Aorta (tissue), 5 donors: ENCODE measurements around the gene PARD6G. TPM values are rescaled to one million over a fixed set of nuclear protein-coding genes. Genes with fewer than 3 reads are reported as not detected.
"Not testable (repeated sequence)": the region's sequence is repeated elsewhere in the genome, so short reads cannot be mapped to it uniquely, and the experiment has no call there.

Experiments
- ATAC-seq: fragments of 200-7000 bp; cut with Tn5 transposase; one replicate; pipeline ENCODE4 v1.9.1; 2022; ENCODE audit warnings: moderate library complexity; ENCODE audit not compliant: low FRiP score
- DNase-seq, 2 donors: peaks; one replicate each; pipeline ENCODE4 v3.0.0-alpha.2; 2020
- H3K27ac ChIP-seq, 2 donors: one replicate each; pipeline ENCODE4 v1.5.1; 2013; ENCODE audit warnings: low read length in 2 of 2, mild to moderate bottlenecking in 2 of 2, moderate library complexity in 2 of 2, control low read depth in 1 of 2, inconsistent platforms in 1 of 2, low read depth in 1 of 2
- H3K27me3 ChIP-seq, 2 donors: one replicate each; pipeline ENCODE4 v1.6.1; 2013; ENCODE audit warnings: control low read depth in 1 of 2, low read length in 1 of 2, mild to moderate bottlenecking in 1 of 2, moderate library complexity in 1 of 2; ENCODE audit not compliant: insufficient read depth in 2 of 2, control insufficient read depth in 1 of 2
- H3K36me3 ChIP-seq, 2 donors: one replicate each; pipeline ENCODE4 v1.6.1; 2013; ENCODE audit warnings: control low read depth in 1 of 2, low read length in 1 of 2, mild to moderate bottlenecking in 1 of 2; ENCODE audit not compliant: insufficient read depth in 2 of 2, control insufficient read depth in 1 of 2
- H3K4me1 ChIP-seq, 2 donors: one replicate each; pipeline ENCODE4 v1.6.1; 2013; ENCODE audit warnings: low read length in 2 of 2, control low read depth in 1 of 2, mild to moderate bottlenecking in 1 of 2, moderate library complexity in 1 of 2; ENCODE audit not compliant: insufficient read depth in 2 of 2, control insufficient read depth in 1 of 2
- H3K4me3 ChIP-seq, 2 donors: one replicate each; pipeline ENCODE4 v1.5.1; 2013; ENCODE audit warnings: low read length in 2 of 2, control low read depth in 1 of 2, mild to moderate bottlenecking in 1 of 2
- H3K9me3 ChIP-seq: one replicate; pipeline ENCODE4 v1.6.1; 2013; ENCODE audit warnings: mild to moderate bottlenecking, low read length; ENCODE audit not compliant: control insufficient read depth
- WGBS, 2 donors: extraction: QIAGEN DNeasy Blood & Tissue Kit; methylation state at CpG; one replicate each; pipeline ENCODE4 v1.1.7; 2013; 5-methylcytosine and 5-hydroxymethylcytosine counted together
- intact Hi-C, 2 donors: fragments of 100-400 bp; cut with DNase I; formaldehyde crosslinking; loops; one replicate each; pipeline versions ENCODE4 v1.14.2 to v1.15.0; 2022
- polyA plus RNA-seq, 2 donors: library from polyadenylated mRNA; stranded (reverse); fragments of 200-250 nt; gene quantifications; one replicate each; pipeline ENCODE4 v1.2.3, GENCODE V29; 2013
- total RNA-seq, 2 donors: library from RNA; stranded (reverse); fragmentation: NEBNext Ultra II Directional; extraction: Animal tissue kit (Norgen Biotek cat#: 25700); gene quantifications; one replicate each; pipeline ENCODE4 v1.2.1, GENCODE V29; 2021
- donor health status: healthy with polysubstance abuse.
- donor health status: Bipolar disorder and iron deficiency.
- donor health status: DM: no; HTN: no; CAD: no.
- donor health status: DM: no; HTN: no; CAD: no.
- donor health status: DM: yes; HTN: yes; CAD: no.

The PARD6G gene
- total and polyA plus RNA-seq, 4 donors: 0.38 to 4.1 (median 2.8) TPM

DNA sequence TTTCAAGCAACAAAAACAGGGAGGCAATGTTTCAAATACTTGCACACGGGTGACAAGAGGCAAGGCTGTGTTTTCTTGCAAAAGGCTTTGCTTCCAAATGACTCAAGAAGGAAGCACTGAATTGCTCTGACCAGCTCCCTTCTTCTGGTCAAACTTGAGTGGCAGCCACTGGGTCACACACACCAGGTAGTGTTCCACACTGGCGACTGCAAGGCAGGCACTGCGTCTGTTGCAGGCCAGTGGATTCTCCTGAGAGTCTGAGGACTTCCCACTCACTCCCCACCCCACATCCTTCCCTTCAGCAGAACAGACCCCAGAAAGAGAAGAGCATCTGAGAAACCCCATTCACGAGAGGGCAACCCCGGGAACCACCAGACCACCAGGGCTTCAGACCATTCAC, 19.8 kb downstream of the PARD6G start:
- no peaks in the 10 kb centered on the region for H3K27me3 ChIP-seq
- H3K36me3 ChIP-seq: no peaks in the 10 kb centered on the region
- H3K4me1 ChIP-seq: no peaks in the 10 kb centered on the region
- no peak overlapping the region for H3K4me3 ChIP-seq
- intact Hi-C loops: no loop called here
- 91 to 93% methylated on average over 5 of the region's 5 CpGs for WGBS, 2 donors
- H3K27ac ChIP-seq: no peak overlapping the region
- no peaks in the 10 kb centered on the region for H3K9me3 ChIP-seq
- ATAC-seq (no peak), DNase-seq (no peak)

DNA sequence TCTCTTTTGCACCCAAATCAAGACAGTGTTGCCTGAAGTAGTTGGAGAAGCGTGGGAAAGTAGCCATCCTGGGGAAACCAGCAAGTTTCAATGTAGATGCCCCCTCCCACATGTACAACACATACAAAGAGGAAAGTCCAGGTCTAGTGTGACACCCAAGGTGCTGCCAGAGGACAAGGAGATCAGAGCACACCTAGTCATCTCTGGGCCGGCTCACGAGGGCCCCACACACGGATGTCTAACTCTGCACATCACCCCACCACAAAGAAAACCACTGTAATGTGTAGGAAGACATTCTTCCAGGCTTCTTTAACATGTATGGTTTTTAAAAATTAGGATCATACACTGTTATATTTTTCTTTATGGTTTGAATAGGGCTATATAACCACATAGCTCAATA, 21.6 kb downstream of the PARD6G start:
- intact Hi-C loops: no loop called here

DNA sequence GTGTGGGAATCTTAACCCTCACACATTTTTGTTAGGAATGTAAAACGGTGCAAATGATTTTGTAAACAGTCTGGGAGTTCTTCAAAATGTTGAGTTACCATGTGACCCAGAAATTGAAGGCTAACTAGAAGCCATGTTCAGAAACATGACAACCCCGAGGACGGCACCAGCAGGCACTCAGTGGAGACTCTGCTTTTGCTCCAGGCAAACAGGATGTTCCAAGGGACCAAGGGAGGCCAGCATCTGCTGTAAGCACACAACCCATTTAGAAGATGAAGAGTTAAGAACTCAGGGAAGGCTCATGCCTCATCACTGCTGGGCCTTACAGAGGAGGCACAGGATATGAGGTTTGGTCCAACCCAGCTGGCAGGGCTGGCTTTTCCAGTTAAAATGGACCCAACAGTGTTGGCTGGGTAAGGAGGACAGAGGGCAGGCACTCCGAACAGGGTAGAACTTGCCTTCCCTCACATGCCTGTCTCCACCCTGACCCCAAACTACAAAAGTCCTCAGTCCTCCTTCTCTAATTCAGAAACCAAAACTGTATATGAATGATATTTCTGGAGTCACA, 23.6 kb downstream of the PARD6G start:
- H3K4me3 ChIP-seq: no peak overlapping the region
- intact Hi-C loops: no loop called here
- 71% methylated on average over 4 of the region's 4 CpGs for WGBS, 2 donors
- H3K27ac ChIP-seq: no peak overlapping the region
- no peak for DNase-seq
- H3K4me1 ChIP-seq: no peaks in the 10 kb centered on the region
- no peaks in the 10 kb centered on the region for H3K36me3 ChIP-seq
- no peaks in the 10 kb centered on the region for H3K27me3 ChIP-seq
- ATAC-seq: peak; percentile 26
- no peaks in the 10 kb centered on the region for H3K9me3 ChIP-seq

More for the DNA sequence above, 21.6 kb downstream of the PARD6G start:
- Histone ChIP-seq H3K9me3 (no peaks in the 10 kb centered on the region), H3K27me3 (no peaks in the 10 kb centered on the region), H3K4me3 (no peak overlapping the region), H3K4me1 (no peaks in the 10 kb centered on the region), H3K27ac (no peak overlapping the region), H3K36me3 (no peaks in the 10 kb centered on the region)
- ATAC-seq: no peak
- 62 to 79% methylated on average over 4 of the region's 4 CpGs for WGBS, 2 donors
- no peak for DNase-seq

DNA sequence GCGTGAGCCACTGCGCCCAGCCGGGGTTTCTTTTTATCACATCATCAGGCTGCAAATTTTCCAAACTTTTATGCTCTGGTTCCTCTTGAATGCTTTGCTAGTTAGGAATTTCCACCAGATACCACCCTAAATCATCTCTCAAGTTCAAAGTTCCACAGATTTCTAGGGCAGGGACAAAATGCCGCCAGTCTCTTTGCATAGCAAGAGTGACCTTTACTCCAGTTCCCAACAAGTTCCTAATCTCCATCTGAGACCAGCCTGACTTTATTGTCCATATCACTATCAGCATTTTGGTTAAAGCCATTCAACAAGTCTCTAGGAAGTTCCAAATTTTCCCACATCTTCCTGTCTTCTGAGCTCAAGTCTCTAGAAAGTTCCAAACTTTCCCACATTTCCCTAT, 27.8 kb downstream of the PARD6G start:
- H3K27ac ChIP-seq, ATAC-seq, H3K36me3 ChIP-seq, H3K27me3 ChIP-seq, H3K4me3 ChIP-seq, DNase-seq, H3K9me3 ChIP-seq, intact Hi-C loops, H3K4me1 ChIP-seq: not testable (repeated sequence)
- WGBS, 2 donors: 93 to 94% methylated on average over 4 of the region's 4 CpGs

DNA sequence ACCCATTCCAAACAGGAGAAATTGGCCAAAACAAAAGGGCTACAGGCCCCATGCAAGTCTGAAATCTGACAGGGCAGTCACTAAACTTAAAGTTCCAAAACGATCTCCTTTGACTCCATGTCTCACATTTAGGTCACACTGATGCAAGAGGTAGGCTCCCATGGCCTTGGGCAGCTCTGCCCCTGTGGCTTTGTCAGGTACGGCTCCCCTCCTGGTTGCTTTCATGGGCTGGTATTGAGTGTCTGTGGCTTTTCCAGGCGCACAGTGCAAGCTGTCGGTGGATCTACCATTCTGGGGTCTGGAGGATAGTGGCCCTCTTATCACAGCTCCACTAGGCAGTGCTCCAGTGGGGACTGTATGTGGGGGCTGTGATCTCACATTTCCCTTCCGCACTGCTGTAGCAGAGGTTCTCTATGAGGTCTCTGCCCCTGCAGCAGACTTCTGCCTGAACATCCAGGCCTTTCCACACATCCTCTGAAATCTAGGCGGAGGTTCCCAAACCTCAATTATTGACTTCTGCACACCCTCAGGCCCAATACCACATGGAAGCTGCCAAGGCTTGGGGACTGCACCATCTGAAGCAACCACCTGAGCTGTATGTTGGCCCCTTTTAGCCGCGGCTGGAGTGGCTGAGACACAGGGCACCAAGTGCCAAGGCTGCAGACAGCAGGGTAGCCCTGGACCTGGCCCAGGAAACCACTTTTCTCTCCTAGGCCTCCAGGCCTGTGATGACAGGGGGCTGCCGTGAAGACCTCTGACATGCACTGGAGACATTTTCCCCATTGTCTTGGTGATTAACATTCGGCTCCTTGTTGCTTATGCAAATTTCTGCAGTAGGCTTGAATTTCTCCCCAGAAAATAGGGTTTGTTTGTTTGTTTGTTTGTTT, 28.7 kb downstream of the PARD6G start:
- Histone ChIP-seq H3K27me3 (no peaks in the 10 kb centered on the region), H3K27ac (no peak overlapping the region), H3K4me1 (no peaks in the 10 kb centered on the region), H3K9me3 (no peaks in the 10 kb centered on the region), H3K36me3 (no peaks in the 10 kb centered on the region), H3K4me3 (no peak overlapping the region)
- 96 to 97% methylated on average over 10 of the region's 10 CpGs for WGBS, 2 donors
- intact Hi-C loops: no loop called here
- no peak for DNase-seq
- ATAC-seq: no peak

DNA sequence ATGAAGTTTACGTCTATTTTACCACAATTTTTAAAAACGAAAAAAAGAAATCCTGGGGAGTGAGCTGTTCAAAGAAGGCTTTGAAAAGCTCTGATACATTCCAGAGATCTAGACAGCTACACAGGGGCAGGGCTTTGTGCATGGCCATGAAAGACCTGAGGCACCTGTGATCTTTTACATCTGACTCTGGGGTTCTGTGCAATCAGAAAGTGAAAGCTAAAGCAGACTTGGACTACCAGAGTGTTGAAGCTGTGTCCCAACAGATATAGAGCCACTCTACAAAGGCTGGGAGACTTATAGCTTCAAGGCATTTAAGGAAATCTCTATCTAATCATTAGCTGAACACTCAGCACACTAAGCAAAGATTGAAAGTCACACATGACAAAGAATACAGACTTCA, 34.1 kb downstream of the PARD6G start:
- intact Hi-C loops: no loop called here
- no peaks in the 10 kb centered on the region for H3K36me3 ChIP-seq
- DNase-seq (no peak), ATAC-seq (no peak)
- WGBS, 2 donors: 84 to 90% methylated on average over 2 of the region's 2 CpGs
- no peak overlapping the region for H3K4me3 ChIP-seq
- H3K4me1 ChIP-seq: no peaks in the 10 kb centered on the region
- no peaks in the 10 kb centered on the region for H3K27me3 ChIP-seq
- H3K9me3 ChIP-seq: no peaks in the 10 kb centered on the region
- H3K27ac ChIP-seq: no peak overlapping the region

DNA sequence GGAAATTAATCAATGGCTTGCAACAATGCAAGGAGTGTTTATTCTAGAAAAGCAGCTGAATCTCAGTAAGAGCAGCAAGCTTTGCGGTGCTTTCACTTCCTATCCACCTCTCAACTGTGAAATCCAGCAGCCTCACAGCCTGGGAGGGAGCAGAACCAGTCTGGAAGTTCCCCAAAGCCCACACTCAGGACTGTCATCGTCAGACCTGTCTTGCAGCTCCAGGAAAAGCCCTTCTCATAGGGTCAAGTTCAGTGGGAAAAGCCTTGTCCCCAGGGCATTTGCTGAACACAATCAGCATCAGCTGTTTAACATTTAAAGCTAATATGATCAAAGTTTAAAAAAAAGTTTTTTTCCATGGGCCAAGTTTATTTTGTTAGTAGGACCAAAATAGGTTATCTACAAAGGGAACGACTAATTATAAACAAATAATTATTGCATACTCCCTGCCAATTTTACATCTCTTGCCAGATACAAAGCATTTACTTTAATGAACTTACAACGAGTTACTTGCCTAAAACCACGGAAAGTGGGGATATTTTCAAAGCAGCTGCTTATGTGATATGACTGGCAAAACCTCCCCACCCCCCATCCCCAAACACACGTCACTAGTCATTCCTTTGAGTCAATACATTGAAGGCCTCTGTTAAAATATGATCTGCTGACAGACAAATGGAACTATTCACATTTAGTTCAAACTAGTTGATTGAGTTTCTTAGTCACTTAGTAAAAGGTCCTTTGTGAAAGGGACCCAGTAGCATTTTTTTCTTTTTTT, 36.8 kb downstream of the PARD6G start:
- no peaks in the 10 kb centered on the region for H3K9me3 ChIP-seq
- WGBS, 2 donors: 50 to 55% methylated on average over 6 of the region's 6 CpGs
- H3K27ac ChIP-seq: no peak overlapping the region
- ATAC-seq (no peak), DNase-seq (no peak)
- no peak overlapping the region for H3K4me3 ChIP-seq
- H3K4me1 ChIP-seq: no peaks in the 10 kb centered on the region
- intact Hi-C loops: no loop called here
- no peaks in the 10 kb centered on the region for H3K27me3 ChIP-seq
- H3K36me3 ChIP-seq: no peaks in the 10 kb centered on the region

DNA sequence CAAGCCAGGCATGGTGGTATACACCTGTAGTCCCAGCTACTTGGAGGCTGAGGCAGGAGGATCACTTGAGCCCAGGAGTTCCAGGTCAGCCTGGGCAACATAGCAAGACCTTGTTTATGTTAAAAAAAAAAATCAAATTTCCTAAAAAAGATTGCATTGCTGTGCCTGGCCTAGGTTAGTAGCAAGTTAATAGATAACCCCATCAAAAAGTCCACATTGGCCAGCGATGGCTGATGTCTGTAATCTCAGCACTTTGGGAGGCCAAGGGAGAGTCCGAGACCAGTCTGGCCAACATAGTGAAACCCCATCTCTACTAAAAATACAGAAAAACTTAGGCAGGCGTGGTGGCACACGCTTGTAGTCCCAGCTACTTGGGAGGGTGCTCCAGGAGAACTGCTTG, 38.7 kb downstream of the PARD6G start:
- ATAC-seq (no peak), DNase-seq (no peak)
- no peaks in the 10 kb centered on the region for H3K36me3 ChIP-seq
- WGBS, 2 donors: 96% methylated on average over 4 of the region's 4 CpGs
- no peak overlapping the region for H3K4me3 ChIP-seq
- no peak overlapping the region for H3K27ac ChIP-seq
- no peaks in the 10 kb centered on the region for H3K4me1 ChIP-seq
- no peaks in the 10 kb centered on the region for H3K9me3 ChIP-seq
- intact Hi-C loops: no loop called here
- H3K27me3 ChIP-seq: no peaks in the 10 kb centered on the region
